Thyroid gland (tissue), 4 donors: ENCODE results near the gene CD6.

ENCODE experiments used
- CTCF ChIP-seq, 6 experiments: fragments of 200-600 bp in 3 of 6; fragments of 450-650 bp in 3 of 6; sonication (generic) in 3 of 6; IDR thresholded peaks; one replicate each; pipeline ENCODE4 v1.5.1; 2016 to 2019; ENCODE audit warnings: antibody characterized with exemption in 6 of 6, mild to moderate bottlenecking in 2 of 6, inconsistent platforms in 1 of 6, moderate library complexity in 1 of 6
- POLR2A ChIP-seq, 2 donors: fragments of 450-650 bp; IDR thresholded peaks; one replicate each; pipeline ENCODE4 v1.6.1; 2017; ENCODE audit warnings: antibody characterized with exemption in 2 of 2, mild to moderate bottlenecking in 2 of 2, moderate library complexity in 1 of 2

GRCh38 chr11:60982184-60982583 lies 10.7 kb downstream of the CD6 start:
- TF ChIP-seq CTCF (IDR thresholded peaks at IDR 0.05) (no peak), POLR2A (IDR thresholded peaks at IDR 0.05) (no peak)
